NCI-H748 (cell line): ENCODE results near the gene RSRP1.
"Not testable (repeated sequence)": the region's sequence is repeated elsewhere in the genome, so short reads cannot be mapped to it uniquely, and the experiment has no call there.

ENCODE experiments used
- DNase-seq: peaks from one replicate; lab custom pipeline; 2025; ENCODE audit not compliant: unreplicated experiment; lab: John Stamatoyannopoulos, UW

Gene RSRP1

GRCh38 chr1:25247024-25247828 is at the start of gene RSRP1:
Gene RSRP1, minus strand, starts transcription at chr1:25247454. Its CDS starts 491 bp downstream, at chr1:25246963.
- peak; percentile 97 for DNase-seq

GRCh38 chr1:25296501-25296900 is 49.2 kb upstream of the RSRP1 start:
- not testable (repeated sequence) for DNase-seq

GRCh38 chr1:25294889-25295826 is 47.9 kb upstream of the RSRP1 start:
- not testable (repeated sequence) for DNase-seq

GRCh38 chr1:25293426-25293825 is 46.2 kb upstream of the RSRP1 start:
- not testable (repeated sequence) for DNase-seq

- DNase-seq = peak; percentile 2
Measured at GRCh38 chr1:25290043-25290442, 42.8 kb upstream of the RSRP1 start.

- DNase-seq = not testable (repeated sequence)
Measured at GRCh38 chr1:25288573-25289101, 41.4 kb upstream of the RSRP1 start.

- not testable (repeated sequence) for DNase-seq
Measured at GRCh38 chr1:25287164-25287563, 39.9 kb upstream of the RSRP1 start.

GRCh38 chr1:25285862-25286261 is 38.6 kb upstream of the RSRP1 start:
- DNase-seq = not testable (repeated sequence)

GRCh38 chr1:25279693-25280111 is 32.4 kb upstream of the RSRP1 start:
- DNase-seq = not testable (repeated sequence)

- DNase-seq = not testable (repeated sequence)
Measured at GRCh38 chr1:25278790-25279189, 31.5 kb upstream of the RSRP1 start.

- not testable (repeated sequence) for DNase-seq
Measured at GRCh38 chr1:25278358-25278757, 31.1 kb upstream of the RSRP1 start.

GRCh38 chr1:25277295-25277694 is 30.0 kb upstream of the RSRP1 start:
- not testable (repeated sequence) for DNase-seq

GRCh38 chr1:25275648-25276047 is 28.4 kb upstream of the RSRP1 start:
- not testable (repeated sequence) for DNase-seq

GRCh38 chr1:25272238-25272637 is 25.0 kb upstream of the RSRP1 start, which contains the start of gene RHD:
Gene RHD, plus strand, starts transcription at chr1:25272509. Its CDS starts 39 bp downstream, at chr1:25272548.
- DNase-seq = not testable (repeated sequence)

GRCh38 chr1:25268143-25268760 is 21.0 kb upstream of the RSRP1 start:
- not testable (repeated sequence) for DNase-seq

- DNase-seq = peak; percentile 75
Measured at GRCh38 chr1:25267288-25268142, 20.3 kb upstream of the RSRP1 start.

- DNase-seq = not testable (repeated sequence)
Measured at GRCh38 chr1:25266554-25267287, 19.5 kb upstream of the RSRP1 start.

- DNase-seq = not testable (repeated sequence)
Measured at GRCh38 chr1:25260336-25260735, 13.1 kb upstream of the RSRP1 start.

- DNase-seq = not testable (repeated sequence)
Measured at GRCh38 chr1:25259813-25260212, 12.6 kb upstream of the RSRP1 start.
